ENCODE results near the gene MARCHF3. TPM values are rescaled to one million over a fixed set of nuclear protein-coding genes. Genes with fewer than 3 reads are reported as not detected.

MARCHF3 gene
- total RNA-seq, result 26.6 TPM
- long read RNA-seq, full-length matches to known transcripts, result 22 of 32 reads
- long read RNA-seq, partial matches to known transcripts, result 4 of 32 reads
- long read RNA-seq, other reads (novel, unspliced or antisense), result 6 of 32 reads

- ATAC-seq (ENCODE audit: poor library complexity), result peak; percentile 98
- DNase-seq, result peak; percentile 96
- intact Hi-C loops (cut with DNase I), result no loop called here
These were observed at the start of gene MARCHF3 for GRCh38 chr5:127030259-127031146. Gene MARCHF3, minus strand, starts transcription at chr5:127030558. Its CDS starts 112,387 bp downstream, at chr5:126918171.

GRCh38 chr5:127079994-127080491, 49.7 kb upstream of the MARCHF3 start:
- ATAC-seq (ENCODE audit: poor library complexity) (no peak), DNase-seq (no peak)
- intact Hi-C loops (cut with DNase I), result no loop called here

GRCh38 chr5:127077366-127077765, 47.0 kb upstream of the MARCHF3 start:
- DNase-seq (no peak), ATAC-seq (ENCODE audit: poor library complexity) (no peak)
- intact Hi-C loops (cut with DNase I), result no loop called here

- DNase-seq (no peak), ATAC-seq (ENCODE audit: poor library complexity) (no peak)
- intact Hi-C loops (cut with DNase I), result no loop called here
These were observed 46.2 kb upstream of the MARCHF3 start for GRCh38 chr5:127076315-127077129.

- ATAC-seq (ENCODE audit: poor library complexity), result no peak
- no peak for DNase-seq
- intact Hi-C loops (cut with DNase I), result no loop called here
These were observed 44.1 kb upstream of the MARCHF3 start for GRCh38 chr5:127074466-127074865.

- intact Hi-C loops (cut with DNase I), result no loop called here
- peak; percentile 82 for DNase-seq
- peak; percentile 96 for ATAC-seq (ENCODE audit: poor library complexity)
These were observed 42.8 kb upstream of the MARCHF3 start, which contains the start of gene C5orf63 for GRCh38 chr5:127072861-127073846. Gene C5orf63, minus strand, starts transcription at chr5:127073502. Its CDS starts 14,507 bp downstream, at chr5:127058995.

GRCh38 chr5:127070243-127070642, 39.9 kb upstream of the MARCHF3 start:
- intact Hi-C loops (cut with DNase I), result no loop called here
- no peak for DNase-seq
- no peak for ATAC-seq (ENCODE audit: poor library complexity)

- ATAC-seq (ENCODE audit: poor library complexity), result no peak
- no peak for DNase-seq
- intact Hi-C loops (cut with DNase I), result no loop called here
These were observed 38.3 kb upstream of the MARCHF3 start for GRCh38 chr5:127068493-127069214.

- intact Hi-C loops (cut with DNase I), result no loop called here
- no peak for ATAC-seq (ENCODE audit: poor library complexity)
- DNase-seq, result no peak
These were observed 36.4 kb upstream of the MARCHF3 start for GRCh38 chr5:127066721-127067120.

- intact Hi-C loops (cut with DNase I), result no loop called here
- ATAC-seq (ENCODE audit: poor library complexity), result no peak
- DNase-seq, result no peak
These were observed 34.0 kb upstream of the MARCHF3 start for GRCh38 chr5:127064253-127064840.

- intact Hi-C loops (cut with DNase I), result no loop called here
- ATAC-seq (ENCODE audit: poor library complexity) (no peak), DNase-seq (no peak)
These were observed 33.0 kb upstream of the MARCHF3 start for GRCh38 chr5:127063257-127063913.

GRCh38 chr5:127061956-127062355, 31.6 kb upstream of the MARCHF3 start:
- no peak for ATAC-seq (ENCODE audit: poor library complexity)
- intact Hi-C loops (cut with DNase I), result no loop called here

GRCh38 chr5:127061537-127061936, 31.2 kb upstream of the MARCHF3 start:
- DNase-seq, result no peak
- no peak for ATAC-seq (ENCODE audit: poor library complexity)
- intact Hi-C loops (cut with DNase I), result no loop called here

More at GRCh38 chr5:127061956-127062355, 31.6 kb upstream of the MARCHF3 start:
- no peak for DNase-seq

- intact Hi-C loops (cut with DNase I), result no loop called here
- ATAC-seq (ENCODE audit: poor library complexity) (no peak), DNase-seq (no peak)
These were observed 30.2 kb upstream of the MARCHF3 start for GRCh38 chr5:127060470-127060985.

- DNase-seq (no peak), ATAC-seq (ENCODE audit: poor library complexity) (no peak)
- intact Hi-C loops (cut with DNase I), result no loop called here
These were observed 26.5 kb upstream of the MARCHF3 start for GRCh38 chr5:127056896-127057295.

- intact Hi-C loops (cut with DNase I), result no loop called here
- no peak for ATAC-seq (ENCODE audit: poor library complexity)
- DNase-seq, result no peak
These were observed 25.7 kb upstream of the MARCHF3 start for GRCh38 chr5:127055880-127056653.
